ENCODE measurements around the gene DIS3L.
"Not testable (repeated sequence)": the region's sequence is repeated elsewhere in the genome, so short reads cannot be mapped to it uniquely, and the experiment has no call there.

DIS3L gene

GRCh38 chr15:66293419-66294156 lies at the start of gene DIS3L:
Gene DIS3L, plus strand, starts transcription at chr15:66293568. Its CDS starts 29 bp downstream, at chr15:66293597.
- peak; percentile 53 to 65 for DNase-seq

- not testable (repeated sequence) for DNase-seq
Measured at GRCh38 chr15:66245832-66246231, 47.5 kb upstream of the DIS3L start.

GRCh38 chr15:66246937-66247336 lies 46.4 kb upstream of the DIS3L start:
- no peak for DNase-seq

GRCh38 chr15:66249605-66250174 lies 43.7 kb upstream of the DIS3L start:
- no peak for DNase-seq

- no peak for DNase-seq
Measured at GRCh38 chr15:66251065-66251789, 42.1 kb upstream of the DIS3L start.

- peak in 1 of 2 experiments; percentile 1 for DNase-seq
Measured at GRCh38 chr15:66251790-66252684, 41.3 kb upstream of the DIS3L start.

- no peak for DNase-seq
Measured at GRCh38 chr15:66252685-66253417, 40.5 kb upstream of the DIS3L start.

GRCh38 chr15:66253418-66254088 lies 39.8 kb upstream of the DIS3L start, which contains the start of gene MEGF11:
Gene MEGF11, minus strand, starts transcription at chr15:66253750. Its CDS starts 125,347 bp downstream, at chr15:66128403.
- no peak for DNase-seq

GRCh38 chr15:66254089-66254950 lies 39.0 kb upstream of the DIS3L start:
- no peak for DNase-seq

GRCh38 chr15:66254951-66255676 lies 38.3 kb upstream of the DIS3L start:
- no peak for DNase-seq

- DNase-seq: no peak
Measured at GRCh38 chr15:66256692-66257091, 36.7 kb upstream of the DIS3L start.

- DNase-seq: no peak
Measured at GRCh38 chr15:66261056-66261455, 32.3 kb upstream of the DIS3L start.

- not testable (repeated sequence) for DNase-seq
Measured at GRCh38 chr15:66262837-66263236, 30.5 kb upstream of the DIS3L start.

GRCh38 chr15:66264859-66265513 lies 28.4 kb upstream of the DIS3L start:
- DNase-seq: no peak

- DNase-seq: no peak
Measured at GRCh38 chr15:66269326-66270090, 23.9 kb upstream of the DIS3L start.

GRCh38 chr15:66270932-66271331 lies 22.4 kb upstream of the DIS3L start:
- DNase-seq: no peak

GRCh38 chr15:66275352-66275751 lies 18.0 kb upstream of the DIS3L start:
- DNase-seq: no peak

GRCh38 chr15:66276546-66276945 lies 16.8 kb upstream of the DIS3L start:
- DNase-seq: no peak

All from AML-193 (cell line).